Adrenal gland (tissue), 5 donors: ENCODE data around the gene MYLK.

Experiments used
- CTCF ChIP-seq, 6 experiments: fragments of 450-650 bp in 4 of 6; fragments of 200-600 bp in 2 of 6; sonication (generic) in 1 of 6; IDR thresholded peaks; 1 replicate in 5 of 6; 2 replicates in 1 of 6; pipeline versions ENCODE4 v1.5.1 to v1.8.0; 2016 to 2021; ENCODE audit warnings: antibody characterized with exemption in 6 of 6, mild to moderate bottlenecking in 2 of 6, moderate library complexity in 1 of 6
- POLR2A ChIP-seq, 2 donors: fragments of 450-650 bp; IDR thresholded peaks; one replicate each; pipeline ENCODE4 v1.6.1; 2017; ENCODE audit warnings: antibody characterized with exemption in 2 of 2, mild to moderate bottlenecking in 2 of 2, moderate library complexity in 1 of 2
- donor health status: DM: no; HTN: no; CAD: no.

DNA sequence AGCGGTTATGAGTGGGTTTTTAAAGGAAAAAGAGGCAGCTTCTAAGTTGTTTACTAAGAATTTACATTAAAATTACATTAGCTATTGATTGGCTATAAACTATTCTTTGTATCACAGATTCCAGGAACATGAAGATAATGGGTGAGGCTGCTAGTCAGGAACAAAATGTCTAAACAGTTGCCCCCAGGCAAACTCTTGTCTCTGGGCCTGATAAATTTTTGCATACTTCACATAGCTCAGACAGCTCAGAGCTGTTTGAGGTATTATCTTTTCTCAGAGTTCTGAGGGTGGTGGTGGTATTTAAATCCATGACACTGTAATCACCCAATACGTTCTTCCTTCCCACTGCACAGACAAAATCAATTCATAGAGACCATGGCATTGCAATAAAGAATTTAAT, 297.2 kb downstream of the MYLK start:
- TF ChIP-seq CTCF (IDR thresholded peaks at IDR 0.05) (no peak), POLR2A (IDR thresholded peaks at IDR 0.05) (no peak)
